Mammary epithelial cell (primary cell): Measurements from ENCODE around the gene PRLHR.

ENCODE experiments used
- CTCF ChIP-seq, 2 donors: IDR thresholded peaks in 1 of 2; conservative IDR thresholded peaks in 1 of 2; 2 replicates each; pipeline ENCODE4 v1.5.1; 2011 to 2012; ENCODE audit warnings: inconsistent platforms in 2 of 2, low read length in 2 of 2, mild to moderate bottlenecking in 2 of 2, control low read depth in 1 of 2, low read depth in 1 of 2; ENCODE audit not compliant: insufficient read depth in 1 of 2; ENCODE audit errors: extremely low read depth in 1 of 2
- EZH2 ChIP-seq: IDR thresholded peaks from 2 replicates; pipeline ENCODE4 v1.6.1; 2012; ENCODE audit warnings: low read length, inconsistent platforms, borderline replicate concordance

- no peak for TF ChIP-seq CTCF (conservative IDR thresholded peaks at IDR 0.05 in 1 of 2, IDR thresholded peaks at IDR 0.05 in 1 of 2; ENCODE audit: extremely low read depth in 1 of 2, insufficient read depth in 1 of 2, low read depth in 1 of 2, low read length in 2 of 2)
- no peak for TF ChIP-seq EZH2
Observed at GRCh38 chr10:118557946-118558345, 37.5 kb downstream of the PRLHR start.
